HG02938 (cell line): ENCODE measurements around the gene ABCF1.
"Not testable (repeated sequence)": the region's sequence is repeated elsewhere in the genome, so short reads cannot be mapped to it uniquely, and the experiment has no call there.

ENCODE experiments used
- ATAC-seq: cut with Tn5 transposase; IDR thresholded peaks from one replicate; pipeline ENCODE4 v1.9.1; 2021; ENCODE audit warnings: mild to moderate bottlenecking, moderate library complexity; ENCODE audit not compliant: unreplicated experiment

ABCF1 gene

DNA sequence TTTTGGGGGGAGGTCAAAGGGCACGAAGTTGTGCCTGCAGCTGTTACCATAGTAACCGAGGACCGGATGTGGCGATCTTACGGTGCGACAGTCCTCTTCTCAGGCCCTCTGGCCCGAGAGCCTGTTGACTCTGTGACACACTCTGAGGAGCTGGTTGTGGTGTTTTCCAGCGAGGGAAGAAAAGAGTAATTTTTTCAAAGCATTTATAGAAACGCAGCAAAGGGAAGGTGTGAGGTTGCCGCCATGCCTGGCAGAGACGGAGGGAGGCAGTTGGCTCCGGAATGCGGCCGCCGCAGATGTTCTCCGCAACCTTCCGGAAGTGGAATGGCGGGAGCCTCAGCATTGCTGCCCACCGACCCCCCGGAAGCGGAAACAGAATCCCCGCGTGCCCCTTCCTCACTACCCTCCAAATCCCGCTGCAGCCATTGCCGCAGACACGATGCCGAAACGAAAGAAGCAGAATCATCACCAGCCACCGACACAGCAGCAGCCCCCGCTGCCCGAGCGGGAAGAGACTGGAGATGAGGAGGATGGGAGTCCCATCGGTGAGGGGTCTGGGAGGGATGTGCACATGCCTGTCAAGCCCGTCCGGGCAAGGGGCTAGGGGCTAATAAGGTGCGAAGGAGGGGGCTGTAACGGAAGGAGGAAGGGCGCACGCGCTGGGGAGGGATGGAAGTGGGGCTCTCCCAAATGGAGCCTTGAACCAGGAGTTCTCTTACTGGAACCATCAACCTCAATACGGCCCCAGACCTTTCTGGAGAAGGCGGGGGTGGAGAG is 14.1 kb upstream of the ABCF1 start, which contains the start of gene PRR3:
Gene PRR3 (plus strand): TSS at position 390 of the 777 bp plus-strand sequence. CDS start 50 bp downstream, at position 440.
- ATAC-seq = peak; percentile 62

- no peak for ATAC-seq
Measured at GRCh38 chr6:30557683-30557981, 13.6 kb upstream of the ABCF1 start.

GRCh38 chr6:30560930-30561329 is 10.3 kb upstream of the ABCF1 start:
- no peak for ATAC-seq

DNA sequence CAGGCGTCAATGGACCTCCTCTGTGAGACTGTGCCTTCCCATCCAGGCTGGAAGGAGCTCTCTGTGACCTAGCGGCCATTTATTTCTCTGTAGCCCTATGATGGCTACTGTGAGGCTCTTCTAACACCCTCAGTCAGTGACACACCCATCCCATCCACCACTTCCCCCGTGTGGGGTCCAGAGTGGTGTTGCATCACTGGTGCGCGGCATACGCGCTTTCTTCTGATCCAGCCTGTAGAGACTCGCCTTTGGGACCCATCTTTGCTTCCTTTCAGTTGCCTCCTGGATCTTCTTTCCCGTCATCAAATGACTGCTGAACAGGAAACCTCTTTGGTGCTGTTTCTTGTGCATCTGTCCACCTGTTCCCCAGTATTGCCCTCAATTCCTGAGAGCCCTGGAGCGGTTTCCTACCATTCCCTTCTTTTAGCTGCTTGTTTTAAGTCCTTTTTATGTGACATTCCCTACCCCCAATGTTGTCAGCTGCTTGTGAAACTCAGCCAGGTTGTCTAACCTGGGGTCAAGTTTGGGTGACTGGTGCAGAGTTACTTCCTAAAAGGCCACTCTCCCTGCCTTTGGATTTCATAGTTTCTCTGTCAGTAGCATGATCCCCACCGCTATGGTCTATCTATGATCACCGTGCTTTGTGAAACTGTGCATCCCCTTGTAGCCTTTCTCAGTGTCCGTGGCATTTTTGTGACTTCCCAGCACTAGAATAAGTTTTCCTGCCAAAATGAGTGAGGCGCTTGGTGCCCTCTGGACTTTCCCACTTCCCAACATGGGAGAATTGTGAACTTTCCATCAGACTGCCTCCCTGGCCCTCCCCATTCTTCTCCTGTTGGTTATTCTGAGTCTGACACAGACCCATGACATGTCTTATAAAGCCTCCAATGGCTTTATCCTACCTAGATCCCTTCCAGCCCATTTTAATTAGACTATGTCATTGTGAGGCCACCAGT is 8.5 kb upstream of the ABCF1 start:
- ATAC-seq = no peak

DNA sequence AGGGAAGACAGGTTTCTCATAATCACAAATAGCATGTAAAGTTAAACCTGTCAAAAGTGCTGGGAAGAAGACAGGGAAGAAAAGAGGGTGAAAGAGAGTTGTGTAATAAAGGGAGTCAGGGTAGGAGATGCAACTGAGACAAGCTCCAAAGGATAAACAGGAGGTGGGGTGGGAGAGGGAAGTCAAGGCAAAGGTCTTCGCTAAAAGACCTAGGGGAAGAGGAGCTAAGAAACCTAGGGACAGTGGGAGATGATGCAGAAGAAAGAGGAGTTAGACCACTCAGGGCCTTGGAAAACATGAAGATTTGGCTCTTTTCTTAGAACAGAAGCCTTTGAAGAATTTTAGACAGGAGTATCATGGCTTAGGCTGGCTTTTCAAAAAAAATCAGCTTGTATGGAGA is 7.1 kb upstream of the ABCF1 start:
- ATAC-seq = no peak

DNA sequence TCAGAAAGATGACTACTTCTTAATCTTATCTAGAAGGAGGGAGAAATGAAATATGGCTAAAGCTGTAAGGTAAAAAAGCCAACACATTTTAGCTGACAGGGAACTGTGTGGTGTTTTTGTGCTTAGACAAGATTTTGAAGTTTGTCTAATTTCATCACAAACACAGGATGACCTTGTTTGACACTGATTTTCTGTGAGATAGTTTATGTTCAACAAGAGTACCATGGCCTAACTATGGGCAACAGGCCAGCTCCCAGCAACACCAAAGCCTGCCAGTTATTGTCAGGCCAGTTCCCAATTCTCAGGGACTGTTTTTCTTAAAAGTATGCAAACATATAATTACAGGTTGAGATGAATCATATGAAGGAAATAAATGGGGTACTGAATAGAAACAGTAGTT is 5.5 kb upstream of the ABCF1 start:
- no peak for ATAC-seq

DNA sequence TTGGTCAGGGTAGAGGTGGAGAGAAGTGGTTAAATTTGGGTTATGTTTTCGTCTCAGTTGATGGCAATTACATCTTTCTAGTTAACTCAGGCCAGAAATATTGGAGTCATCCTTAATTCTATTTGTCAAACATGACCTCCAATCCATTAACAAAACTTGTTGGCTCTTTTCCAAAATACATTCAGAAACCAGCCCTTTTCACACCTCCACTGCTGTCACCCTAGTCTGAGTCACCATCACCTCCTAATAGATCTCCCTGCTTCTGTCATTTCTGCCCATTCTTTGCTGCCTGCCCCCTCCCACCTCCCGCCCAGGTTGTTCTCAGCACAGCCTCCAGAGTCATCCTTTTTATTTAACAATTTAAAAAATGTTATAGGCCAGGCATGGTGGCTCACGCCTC is 3.0 kb upstream of the ABCF1 start:
- ATAC-seq = no peak

- no peak for ATAC-seq
Measured at GRCh38 chr6:30570263-30570662, 979 bp upstream of the ABCF1 start.

DNA sequence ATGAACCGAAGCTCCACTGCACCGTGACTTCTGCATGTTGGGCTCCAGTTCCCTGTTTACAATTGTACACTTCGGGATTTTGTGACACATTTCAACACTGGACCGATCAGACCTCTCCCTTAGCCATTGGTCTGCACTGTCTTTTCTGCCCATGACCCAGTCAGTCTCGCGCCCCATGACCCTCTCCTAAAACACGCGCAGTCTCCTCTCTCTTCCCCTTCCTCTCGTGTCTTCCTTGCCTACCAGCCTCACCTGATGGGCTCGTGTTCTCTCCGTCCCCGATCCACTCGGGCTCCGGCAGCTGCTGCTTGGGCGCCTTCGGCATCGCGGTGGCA is 535 bp upstream of the ABCF1 start:
- peak; percentile 20 for ATAC-seq

DNA sequence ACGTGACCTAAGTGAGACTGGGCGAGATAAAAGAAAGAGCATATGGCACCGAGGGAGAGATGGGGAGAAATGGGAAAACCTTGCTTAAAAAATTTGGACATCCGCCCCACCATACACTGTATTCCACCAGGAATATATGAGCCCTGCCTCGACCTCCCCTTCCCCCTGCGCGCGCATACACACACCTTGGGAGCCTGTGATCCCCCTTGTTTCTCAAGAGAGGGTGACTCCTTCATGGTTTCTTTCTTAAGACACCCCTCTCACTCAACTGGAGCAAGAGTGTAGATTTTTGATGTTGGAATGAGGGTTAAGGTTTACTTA is 480 bp downstream of the ABCF1 start:
- ATAC-seq = no peak

- no peak for ATAC-seq
Measured at GRCh38 chr6:30572148-30572547, 906 bp downstream of the ABCF1 start.

GRCh38 chr6:30573113-30573512 is 1.9 kb downstream of the ABCF1 start:
- ATAC-seq = no peak

DNA sequence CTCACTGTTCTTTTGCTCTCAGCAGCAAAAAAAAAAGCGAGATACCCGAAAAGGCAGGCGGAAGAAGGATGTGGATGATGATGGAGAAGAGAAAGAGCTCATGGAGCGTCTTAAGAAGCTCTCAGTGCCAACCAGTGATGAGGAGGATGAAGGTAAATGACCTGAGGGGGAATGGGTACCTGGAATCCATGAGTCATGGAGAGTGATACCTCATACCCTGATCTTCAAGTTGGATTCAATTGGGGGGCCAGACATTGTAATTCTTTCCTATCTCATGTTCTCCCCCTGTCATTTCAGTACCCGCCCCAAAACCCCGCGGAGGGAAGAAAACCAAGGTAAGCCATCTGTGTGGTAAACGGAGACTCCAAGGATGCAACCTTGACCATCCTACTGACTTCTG is 6.8 kb downstream of the ABCF1 start:
- ATAC-seq = no peak

DNA sequence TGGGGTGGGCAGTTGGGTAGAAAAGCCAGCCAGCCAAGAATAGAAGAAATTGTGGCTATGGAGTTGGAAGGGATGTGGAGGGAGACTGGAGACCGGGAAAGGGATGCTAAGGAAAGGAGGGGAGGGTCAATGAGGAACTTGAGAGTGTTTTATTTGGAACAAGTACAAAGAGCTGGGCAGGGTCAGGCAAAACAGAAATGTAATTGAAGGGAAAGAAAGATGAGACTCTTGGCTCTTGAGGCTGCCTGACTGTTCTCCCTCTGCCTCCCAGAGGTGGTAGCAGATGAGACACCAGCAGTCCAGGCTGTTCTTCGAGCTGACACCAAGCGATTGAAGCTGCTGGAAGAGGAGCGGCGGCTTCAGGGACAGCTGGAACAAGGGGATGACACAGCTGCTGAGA is 12.7 kb downstream of the ABCF1 start:
- ATAC-seq = no peak

GRCh38 chr6:30589754-30590358 is 18.6 kb downstream of the ABCF1 start:
- ATAC-seq = no peak

GRCh38 chr6:30590509-30590908 is 19.3 kb downstream of the ABCF1 start:
- ATAC-seq = no peak

- ATAC-seq = no peak
Measured at GRCh38 chr6:30591008-30591407, 19.8 kb downstream of the ABCF1 start.

GRCh38 chr6:30592287-30592686 is 21.0 kb downstream of the ABCF1 start:
- ATAC-seq = no peak

DNA sequence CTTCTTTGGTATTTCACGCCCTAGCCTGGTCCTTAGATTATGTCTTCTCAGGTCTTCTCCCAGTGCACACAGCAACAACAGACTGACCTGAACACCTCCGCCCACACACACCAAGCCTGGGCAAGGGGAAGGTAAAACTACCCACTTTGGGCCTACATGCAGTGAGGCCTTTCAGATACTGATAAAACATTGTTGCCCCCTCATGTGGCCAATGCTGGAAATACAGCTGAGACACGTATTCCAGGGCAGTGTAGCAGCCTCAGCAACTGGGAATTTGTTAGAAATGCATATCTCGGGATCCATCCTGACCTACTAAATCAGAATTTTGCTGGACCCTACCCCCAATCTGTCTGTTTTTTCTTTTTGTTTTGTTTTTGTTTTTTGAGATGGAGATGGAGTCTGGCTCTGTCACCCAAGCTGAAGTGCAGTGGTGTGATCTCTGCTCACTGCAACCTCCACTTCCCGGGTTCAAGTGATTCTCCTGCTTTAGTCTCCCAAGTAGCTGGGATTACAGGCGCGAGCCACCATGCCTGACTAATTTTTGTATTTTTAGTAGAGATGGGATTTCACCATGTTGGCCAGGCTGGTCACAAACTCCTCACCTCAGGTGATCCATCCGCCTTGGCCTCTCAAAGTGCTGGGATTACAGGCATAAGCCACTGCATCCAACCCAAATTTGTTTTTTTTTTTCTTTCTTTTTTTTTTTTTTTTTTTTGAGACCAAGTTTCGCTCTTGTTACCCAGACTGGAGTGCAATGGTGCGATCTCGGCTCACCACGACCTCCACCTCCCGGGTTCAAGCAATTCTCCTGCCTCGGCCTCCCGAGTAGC is 26.3 kb downstream of the ABCF1 start:
- not testable (repeated sequence) for ATAC-seq

GRCh38 chr6:30598912-30599624 is 27.8 kb downstream of the ABCF1 start:
- ATAC-seq = no peak
